ENCODE results near the gene HEXA.

The HEXA gene

DNA sequence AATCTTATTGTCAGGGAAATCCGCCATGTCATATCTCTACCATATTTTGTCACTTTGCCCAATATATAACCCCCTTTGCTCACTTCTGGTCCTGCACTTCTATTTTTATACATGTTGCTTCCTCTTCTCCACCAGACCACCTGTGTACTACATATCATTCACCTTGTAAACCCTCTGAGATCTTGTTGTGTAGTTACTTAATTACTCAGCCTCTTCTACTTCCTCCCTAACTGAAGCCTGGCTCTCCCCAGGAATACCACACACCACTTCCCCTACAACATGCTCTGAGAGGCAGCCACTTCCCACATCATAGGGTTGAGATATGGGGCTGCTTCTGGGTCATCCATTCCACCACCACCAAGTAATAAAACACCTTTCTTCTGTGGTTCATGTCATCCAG is 10.0 kb downstream of the HEXA start:
- ChIA-PET POLR2A (no interaction called here), CTCF (interaction anchor here (1.1 to 1.3 kb wide), 2 partner anchors 9 to 165 kb away, joined by 3 to 5 read pairs; partner anchors contain the start of gene HEXA)
- Histone ChIP-seq H3K27ac (ENCODE audit: insufficient read depth in 1 of 2, low read depth in 1 of 2, low read length in 2 of 2, poor library complexity in 1 of 2, severe bottlenecking in 2 of 2) (no peak overlapping the region), H3K27me3 (replicated peaks in 2 of 5; ENCODE audit: control insufficient read depth in 4 of 5, insufficient read depth in 5 of 5, low read length in 4 of 5) (no peaks in the 10 kb centered on the region), H3K36me3 (ENCODE audit: control insufficient read depth in 4 of 4, insufficient read depth in 4 of 4, low read length in 3 of 4) (peaks cover 1 to 35% (median 3%) of the 10 kb centered on the region in 4 experiments), H3K9me3 (ENCODE audit: control extremely low read depth in 1 of 5, control insufficient read depth in 4 of 5, insufficient read depth in 2 of 5, low read depth in 1 of 5, low read length in 4 of 5) (no peaks in the 10 kb centered on the region), H3K4me3 (ENCODE audit: control insufficient read depth in 1 of 7, extremely low read depth in 1 of 7, insufficient read depth in 4 of 7, low read depth in 2 of 7, low read length in 6 of 7) (peak overlapping the region in 2 of 7 experiments; percentile 18 to 36), H3K4me1 (ENCODE audit: control extremely low read depth in 1 of 4, control insufficient read depth in 4 of 4, insufficient read depth in 4 of 4, low read length in 3 of 4) (peaks cover 27 to 54% (median 42%) of the 10 kb centered on the region in 4 experiments)
- WGBS (ENCODE audit: insufficient coverage), result 25% methylated on average over 1 of the region's 1 CpG
- DNase-seq, result peak; percentile 68 to 92 (median 87)

DNA sequence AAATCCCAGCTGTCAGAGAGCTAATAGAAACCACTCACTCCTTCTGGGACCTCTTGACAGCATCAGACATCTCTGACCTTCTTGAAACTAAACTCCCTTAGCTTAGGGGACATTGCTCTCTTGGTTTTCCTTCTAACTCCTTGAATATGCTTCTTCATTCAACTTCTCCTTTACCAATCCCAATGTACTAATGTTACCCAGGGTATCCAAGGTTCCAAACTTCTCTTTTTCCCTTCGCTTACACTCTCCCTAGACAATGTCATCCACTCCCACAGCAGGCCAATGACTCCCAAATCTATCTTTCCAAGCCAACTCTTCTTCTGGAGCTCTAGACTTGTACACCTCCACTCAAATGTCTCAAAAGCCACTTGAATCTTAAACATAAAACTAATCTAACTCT is 14.6 kb downstream of the HEXA start:
- H3K27ac ChIP-seq (ENCODE audit: insufficient read depth in 1 of 2, low read depth in 1 of 2, low read length in 2 of 2, poor library complexity in 1 of 2, severe bottlenecking in 2 of 2), result no peak overlapping the region
- H3K9me3 ChIP-seq (ENCODE audit: control extremely low read depth in 1 of 5, control insufficient read depth in 4 of 5, insufficient read depth in 2 of 5, low read depth in 1 of 5, low read length in 4 of 5), result no peaks in the 10 kb centered on the region
- H3K4me1 ChIP-seq (ENCODE audit: control extremely low read depth in 1 of 4, control insufficient read depth in 4 of 4, insufficient read depth in 4 of 4, low read length in 3 of 4), result peaks cover 0 to 10% (median 7%) of the 10 kb centered on the region in 4 experiments
- H3K4me3 ChIP-seq (ENCODE audit: control insufficient read depth in 1 of 7, extremely low read depth in 1 of 7, insufficient read depth in 4 of 7, low read depth in 2 of 7, low read length in 6 of 7), result no peak overlapping the region
- peaks cover 2 to 54% (median 11%) of the 10 kb centered on the region in 4 experiments for H3K36me3 ChIP-seq (ENCODE audit: control insufficient read depth in 4 of 4, insufficient read depth in 4 of 4, low read length in 3 of 4)
- DNase-seq, result no peak
- WGBS (ENCODE audit: insufficient coverage), result 100% methylated on average over 1 of the region's 1 CpG
- no peaks in the 10 kb centered on the region for H3K27me3 ChIP-seq (replicated peaks in 2 of 5; ENCODE audit: control insufficient read depth in 4 of 5, insufficient read depth in 5 of 5, low read length in 4 of 5)
- POLR2A ChIA-PET, result no interaction called here
- CTCF ChIA-PET, result no interaction called here

DNA sequence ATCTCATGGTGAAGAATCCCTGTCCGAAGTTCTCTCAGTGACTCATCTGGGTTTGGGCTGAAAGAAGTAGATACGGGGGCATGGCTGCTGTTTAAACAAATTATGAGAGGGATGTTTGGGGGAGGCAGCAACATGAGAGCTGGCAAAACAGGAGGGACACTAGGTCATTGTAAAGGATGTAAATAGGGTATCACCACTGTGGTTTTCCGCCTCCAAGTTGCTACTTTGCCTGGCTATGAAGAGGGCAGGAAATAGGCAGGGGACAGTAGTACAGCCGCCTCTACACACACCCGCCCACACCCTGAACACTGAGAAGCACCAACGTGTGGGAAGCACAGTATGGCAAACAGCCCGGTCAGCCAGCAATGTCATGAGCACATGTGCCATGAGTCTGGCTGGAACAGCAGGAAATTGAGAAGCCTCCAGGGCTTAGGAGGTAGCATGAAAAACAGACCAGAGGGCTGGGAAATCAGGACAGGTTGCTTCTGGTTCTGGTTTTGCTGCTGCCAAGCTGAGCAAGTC is 17.1 kb downstream of the HEXA start:
- Histone ChIP-seq H3K4me3 (ENCODE audit: control insufficient read depth in 1 of 7, extremely low read depth in 1 of 7, insufficient read depth in 4 of 7, low read depth in 2 of 7, low read length in 6 of 7) (no peak overlapping the region), H3K27ac (ENCODE audit: insufficient read depth in 1 of 2, low read depth in 1 of 2, low read length in 2 of 2, poor library complexity in 1 of 2, severe bottlenecking in 2 of 2) (no peak overlapping the region), H3K9me3 (ENCODE audit: control extremely low read depth in 1 of 5, control insufficient read depth in 4 of 5, insufficient read depth in 2 of 5, low read depth in 1 of 5, low read length in 4 of 5) (no peaks in the 10 kb centered on the region), H3K27me3 (replicated peaks in 2 of 5; ENCODE audit: control insufficient read depth in 4 of 5, insufficient read depth in 5 of 5, low read length in 4 of 5) (no peaks in the 10 kb centered on the region), H3K4me1 (ENCODE audit: control extremely low read depth in 1 of 4, control insufficient read depth in 4 of 4, insufficient read depth in 4 of 4, low read length in 3 of 4) (no peaks in the 10 kb centered on the region), H3K36me3 (ENCODE audit: control insufficient read depth in 4 of 4, insufficient read depth in 4 of 4, low read length in 3 of 4) (peaks cover 7 to 77% (median 32%) of the 10 kb centered on the region in 4 experiments)
- POLR2A ChIA-PET, result no interaction called here
- WGBS (ENCODE audit: insufficient coverage), result 83% methylated on average over 6 of the region's 7 CpGs
- no peak for DNase-seq
- CTCF ChIA-PET, result no interaction called here

GRCh38 chr15:72358121-72358520 is 17.7 kb downstream of the HEXA start:
- ChIA-PET POLR2A (no interaction called here), CTCF (interaction anchor here (1.1 kb wide), 1 partner anchor 11 kb away, joined by 3 read pairs; no protein-coding TSS in a partner anchor)
- Histone ChIP-seq H3K4me3 (ENCODE audit: control insufficient read depth in 1 of 7, extremely low read depth in 1 of 7, insufficient read depth in 4 of 7, low read depth in 2 of 7, low read length in 6 of 7) (no peak overlapping the region), H3K4me1 (ENCODE audit: control extremely low read depth in 1 of 4, control insufficient read depth in 4 of 4, insufficient read depth in 4 of 4, low read length in 3 of 4) (no peaks in the 10 kb centered on the region), H3K36me3 (ENCODE audit: control insufficient read depth in 4 of 4, insufficient read depth in 4 of 4, low read length in 3 of 4) (peaks cover 9 to 78% (median 35%) of the 10 kb centered on the region in 4 experiments), H3K27me3 (replicated peaks in 2 of 5; ENCODE audit: control insufficient read depth in 4 of 5, insufficient read depth in 5 of 5, low read length in 4 of 5) (no peaks in the 10 kb centered on the region), H3K9me3 (ENCODE audit: control extremely low read depth in 1 of 5, control insufficient read depth in 4 of 5, insufficient read depth in 2 of 5, low read depth in 1 of 5, low read length in 4 of 5) (no peaks in the 10 kb centered on the region), H3K27ac (ENCODE audit: insufficient read depth in 1 of 2, low read depth in 1 of 2, low read length in 2 of 2, poor library complexity in 1 of 2, severe bottlenecking in 2 of 2) (no peak overlapping the region)
- no peak for DNase-seq
- 92% methylated on average over 3 of the region's 3 CpGs for WGBS (ENCODE audit: insufficient coverage)

DNA sequence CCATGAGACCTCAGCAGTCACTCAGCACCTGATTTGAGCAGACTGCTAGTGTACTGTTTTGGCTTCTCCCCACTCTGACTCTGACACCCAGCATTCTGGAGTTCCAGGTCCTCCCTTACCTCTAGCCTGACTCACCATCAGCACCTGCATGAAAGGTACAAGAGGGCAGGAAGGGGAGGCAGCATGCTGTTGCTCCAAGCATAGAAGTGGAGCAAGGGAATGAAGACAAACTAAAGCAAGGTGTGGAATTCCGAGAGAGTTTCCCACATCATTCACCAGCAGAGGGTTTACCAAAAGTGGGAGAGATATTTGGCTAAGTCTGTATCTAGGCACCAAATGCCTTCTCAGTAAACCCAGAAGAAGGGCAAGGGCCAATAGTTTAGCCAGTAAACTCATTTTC is 21.3 kb downstream of the HEXA start:
- CTCF ChIA-PET, result no interaction called here
- WGBS (ENCODE audit: insufficient coverage), result no CpG with 5 or more reads among the region's 1 CpG

GRCh38 chr15:72353266-72353665 is 22.5 kb downstream of the HEXA start:
- WGBS (ENCODE audit: insufficient coverage), result 95% methylated on average over 2 of the region's 2 CpGs
- Histone ChIP-seq H3K9me3 (ENCODE audit: control extremely low read depth in 1 of 5, control insufficient read depth in 4 of 5, insufficient read depth in 2 of 5, low read depth in 1 of 5, low read length in 4 of 5) (no peaks in the 10 kb centered on the region), H3K27ac (ENCODE audit: insufficient read depth in 1 of 2, low read depth in 1 of 2, low read length in 2 of 2, poor library complexity in 1 of 2, severe bottlenecking in 2 of 2) (no peak overlapping the region), H3K36me3 (ENCODE audit: control insufficient read depth in 4 of 4, insufficient read depth in 4 of 4, low read length in 3 of 4) (peaks cover 17 to 88% (median 69%) of the 10 kb centered on the region in 4 experiments), H3K27me3 (replicated peaks in 2 of 5; ENCODE audit: control insufficient read depth in 4 of 5, insufficient read depth in 5 of 5, low read length in 4 of 5) (no peaks in the 10 kb centered on the region), H3K4me1 (ENCODE audit: control extremely low read depth in 1 of 4, control insufficient read depth in 4 of 4, insufficient read depth in 4 of 4, low read length in 3 of 4) (no peaks in the 10 kb centered on the region), H3K4me3 (ENCODE audit: control insufficient read depth in 1 of 7, extremely low read depth in 1 of 7, insufficient read depth in 4 of 7, low read depth in 2 of 7, low read length in 6 of 7) (no peak overlapping the region)
- ChIA-PET POLR2A (no interaction called here), CTCF (no interaction called here)
- no peak for DNase-seq

More for the DNA sequence above, 21.3 kb downstream of the HEXA start:
- no peak for DNase-seq
- Histone ChIP-seq H3K27ac (ENCODE audit: insufficient read depth in 1 of 2, low read depth in 1 of 2, low read length in 2 of 2, poor library complexity in 1 of 2, severe bottlenecking in 2 of 2) (no peak overlapping the region), H3K4me1 (ENCODE audit: control extremely low read depth in 1 of 4, control insufficient read depth in 4 of 4, insufficient read depth in 4 of 4, low read length in 3 of 4) (no peaks in the 10 kb centered on the region), H3K27me3 (replicated peaks in 2 of 5; ENCODE audit: control insufficient read depth in 4 of 5, insufficient read depth in 5 of 5, low read length in 4 of 5) (no peaks in the 10 kb centered on the region), H3K9me3 (ENCODE audit: control extremely low read depth in 1 of 5, control insufficient read depth in 4 of 5, insufficient read depth in 2 of 5, low read depth in 1 of 5, low read length in 4 of 5) (no peaks in the 10 kb centered on the region), H3K4me3 (ENCODE audit: control insufficient read depth in 1 of 7, extremely low read depth in 1 of 7, insufficient read depth in 4 of 7, low read depth in 2 of 7, low read length in 6 of 7) (no peak overlapping the region), H3K36me3 (ENCODE audit: control insufficient read depth in 4 of 4, insufficient read depth in 4 of 4, low read length in 3 of 4) (peaks cover 15 to 83% (median 58%) of the 10 kb centered on the region in 4 experiments)
- POLR2A ChIA-PET, result no interaction called here

- DNase-seq, result no peak
- POLR2A ChIA-PET, result no interaction called here
- CTCF ChIA-PET, result no interaction called here
Observed at GRCh38 chr15:72345806-72346205, 30.0 kb downstream of the HEXA start.

More at GRCh38 chr15:72345806-72346205, 30.0 kb downstream of the HEXA start:
- no CpG with 5 or more reads among the region's 3 CpGs for WGBS (ENCODE audit: insufficient coverage)
- Histone ChIP-seq H3K27me3 (replicated peaks in 2 of 5; ENCODE audit: control insufficient read depth in 4 of 5, insufficient read depth in 5 of 5, low read length in 4 of 5) (no peaks in the 10 kb centered on the region), H3K4me1 (ENCODE audit: control extremely low read depth in 1 of 4, control insufficient read depth in 4 of 4, insufficient read depth in 4 of 4, low read length in 3 of 4) (no peaks in the 10 kb centered on the region), H3K27ac (ENCODE audit: insufficient read depth in 1 of 2, low read depth in 1 of 2, low read length in 2 of 2, poor library complexity in 1 of 2, severe bottlenecking in 2 of 2) (no peak overlapping the region), H3K36me3 (ENCODE audit: control insufficient read depth in 4 of 4, insufficient read depth in 4 of 4, low read length in 3 of 4) (peaks cover 24 to 83% (median 66%) of the 10 kb centered on the region in 4 experiments), H3K4me3 (ENCODE audit: control insufficient read depth in 1 of 7, extremely low read depth in 1 of 7, insufficient read depth in 4 of 7, low read depth in 2 of 7, low read length in 6 of 7) (no peak overlapping the region), H3K9me3 (ENCODE audit: control extremely low read depth in 1 of 5, control insufficient read depth in 4 of 5, insufficient read depth in 2 of 5, low read depth in 1 of 5, low read length in 4 of 5) (no peaks in the 10 kb centered on the region)
